ENCODE measurements around the gene ARHGAP5.
"Not testable (repeated sequence)": the region's sequence is repeated elsewhere in the genome, so short reads cannot be mapped to it uniquely, and the experiment has no call there.

Gene ARHGAP5

DNA sequence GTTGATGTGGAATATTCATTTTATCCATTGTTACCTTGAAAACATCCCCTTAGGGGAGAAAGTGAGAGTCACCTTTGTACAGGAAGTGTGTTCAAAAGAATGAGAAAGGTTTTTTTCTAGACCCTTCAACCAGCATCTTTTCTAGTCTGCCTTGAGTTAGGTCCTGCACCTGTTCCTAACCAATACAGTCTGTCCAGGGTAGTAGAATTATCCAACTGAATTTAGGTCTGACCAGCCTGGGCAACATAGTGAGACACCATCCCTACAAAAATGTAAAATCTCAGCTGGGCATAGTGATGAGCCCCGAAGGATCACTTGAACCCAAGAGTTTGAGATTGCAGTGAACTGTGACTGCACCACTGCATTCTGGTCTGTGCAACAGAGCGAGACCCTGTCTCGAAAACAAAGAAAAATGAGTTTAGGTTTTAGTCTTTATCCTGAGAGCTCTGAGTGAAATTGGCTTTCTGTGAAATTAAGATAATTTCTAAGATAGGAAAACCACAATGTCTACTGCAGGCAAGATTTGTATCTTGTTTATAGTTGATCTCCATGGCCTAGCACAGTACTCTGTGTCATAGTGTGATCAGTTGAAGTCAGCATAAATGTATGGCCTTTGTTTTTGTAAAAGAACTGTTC, 25.2 kb downstream of the ARHGAP5 start:
- H3K27ac ChIP-seq: no peak overlapping the region
- no peak overlapping the region for H3K4me3 ChIP-seq

DNA sequence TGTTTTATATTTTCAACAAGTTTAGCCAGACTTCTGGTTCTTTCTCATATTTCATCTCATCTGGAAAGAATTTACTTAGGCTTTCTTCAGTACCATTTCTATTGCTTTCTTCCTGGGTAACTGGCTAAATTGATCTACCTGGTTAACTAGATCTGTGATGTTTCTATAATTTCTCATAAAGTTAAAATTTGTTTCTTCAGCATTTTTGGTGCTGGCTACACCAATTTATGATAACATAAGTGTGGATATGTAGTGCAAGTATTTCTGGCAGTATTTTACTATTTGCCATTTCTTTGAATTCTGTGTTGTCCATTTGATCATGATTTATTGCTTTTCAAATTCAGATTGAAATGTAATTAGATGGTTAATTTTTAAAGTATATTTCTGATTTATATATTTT, 25.9 kb downstream of the ARHGAP5 start:
- H3K27ac ChIP-seq: no peak overlapping the region

GRCh38 chr14:32104308-32104707, 27.2 kb downstream of the ARHGAP5 start:
- no peak overlapping the region for H3K27ac ChIP-seq
- no peak overlapping the region for H3K4me3 ChIP-seq

More for the DNA sequence above, 25.9 kb downstream of the ARHGAP5 start:
- H3K4me3 ChIP-seq: no peak overlapping the region

GRCh38 chr14:32104803-32105202, 27.7 kb downstream of the ARHGAP5 start:
- H3K4me3 ChIP-seq: no peak overlapping the region
- H3K27ac ChIP-seq: no peak overlapping the region

DNA sequence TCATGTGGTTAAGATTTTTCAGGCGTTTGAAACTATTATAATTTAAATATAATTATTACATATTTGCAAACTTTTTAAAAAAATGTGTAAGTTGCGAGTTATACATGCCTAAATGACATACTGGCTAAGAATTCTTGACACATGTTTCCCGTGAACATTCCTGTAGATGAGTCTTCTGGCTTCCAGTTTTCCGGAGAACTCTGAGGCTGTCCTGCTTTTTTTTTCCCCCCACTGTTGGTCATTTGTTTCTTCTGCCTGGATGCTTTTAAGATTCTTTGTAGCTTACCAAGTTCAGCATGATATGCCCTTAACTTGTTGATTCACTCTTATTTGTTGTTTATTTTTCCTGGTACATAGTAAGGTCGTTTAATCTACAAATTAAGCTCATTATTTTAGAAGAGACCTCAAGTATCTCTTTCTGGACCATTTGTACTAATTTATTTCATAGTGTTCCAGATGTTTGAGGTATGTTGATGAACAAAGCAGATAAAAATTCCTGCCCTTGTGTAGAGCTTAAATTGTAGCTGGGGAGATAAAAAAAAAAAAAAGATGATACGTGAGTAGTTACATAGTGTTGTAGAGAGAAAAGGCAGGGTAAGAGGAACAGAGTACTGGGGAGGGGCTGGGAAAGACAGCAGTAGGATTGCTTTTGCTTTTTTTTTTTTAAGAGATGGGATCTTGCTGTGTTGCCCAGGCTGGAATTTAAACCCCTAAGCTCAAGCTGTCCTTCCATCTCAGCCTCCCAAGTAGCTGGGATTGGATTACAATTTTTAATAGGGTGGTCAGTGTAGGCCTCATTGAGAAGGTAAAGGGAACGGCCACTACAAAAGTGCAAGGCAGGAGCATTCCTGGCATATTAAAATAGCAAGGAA, 32.8 kb downstream of the ARHGAP5 start:
- Histone ChIP-seq H3K27ac (peak overlapping the region in 2 of 21 experiments; percentile 16 to 24), H3K4me3 (no peak overlapping the region)

DNA sequence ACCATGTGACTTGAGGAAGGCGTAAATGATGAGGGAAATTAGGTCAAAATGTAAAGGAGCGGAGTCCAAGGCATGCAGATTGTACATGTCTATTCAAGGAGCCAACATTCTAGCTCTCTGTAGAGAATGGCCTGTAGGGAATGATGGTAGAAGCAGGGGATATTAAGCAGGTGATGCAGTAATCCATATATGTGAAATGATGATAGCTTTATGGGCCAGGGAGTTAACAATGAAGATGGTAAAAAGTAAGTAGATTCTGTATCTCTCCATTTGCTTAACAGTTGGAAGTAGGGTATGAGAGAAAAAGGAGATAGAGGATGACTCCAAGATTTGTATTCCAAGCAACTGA, 33.4 kb downstream of the ARHGAP5 start:
- H3K27ac ChIP-seq: peak overlapping the region in 2 of 21 experiments; percentile 16 to 24
- H3K4me3 ChIP-seq: no peak overlapping the region

DNA sequence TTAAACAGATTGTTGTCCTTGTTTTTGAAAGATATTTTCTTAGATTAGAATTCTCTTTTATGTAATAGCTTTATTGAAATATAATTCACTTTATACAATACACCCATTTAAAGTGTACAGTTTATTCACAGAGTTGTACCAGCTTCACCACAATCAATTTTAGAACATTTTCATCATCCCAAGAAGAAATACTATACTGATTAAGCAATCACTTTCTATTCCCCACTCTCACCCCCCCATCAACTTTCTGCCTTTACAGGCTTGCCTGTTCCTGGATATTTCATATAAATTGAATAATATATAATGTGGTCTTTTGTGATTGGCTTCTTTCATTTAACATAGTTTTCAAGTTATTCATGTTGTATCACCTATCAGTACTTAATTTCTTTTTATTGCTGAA, 44.4 kb downstream of the ARHGAP5 start:
- H3K4me3 ChIP-seq: no peak overlapping the region

GRCh38 chr14:32121948-32122347, 44.8 kb downstream of the ARHGAP5 start:
- Histone ChIP-seq H3K4me3 (no peak overlapping the region), H3K27ac (no peak overlapping the region)

More for the DNA sequence above, 44.4 kb downstream of the ARHGAP5 start:
- no peak overlapping the region for H3K27ac ChIP-seq

DNA sequence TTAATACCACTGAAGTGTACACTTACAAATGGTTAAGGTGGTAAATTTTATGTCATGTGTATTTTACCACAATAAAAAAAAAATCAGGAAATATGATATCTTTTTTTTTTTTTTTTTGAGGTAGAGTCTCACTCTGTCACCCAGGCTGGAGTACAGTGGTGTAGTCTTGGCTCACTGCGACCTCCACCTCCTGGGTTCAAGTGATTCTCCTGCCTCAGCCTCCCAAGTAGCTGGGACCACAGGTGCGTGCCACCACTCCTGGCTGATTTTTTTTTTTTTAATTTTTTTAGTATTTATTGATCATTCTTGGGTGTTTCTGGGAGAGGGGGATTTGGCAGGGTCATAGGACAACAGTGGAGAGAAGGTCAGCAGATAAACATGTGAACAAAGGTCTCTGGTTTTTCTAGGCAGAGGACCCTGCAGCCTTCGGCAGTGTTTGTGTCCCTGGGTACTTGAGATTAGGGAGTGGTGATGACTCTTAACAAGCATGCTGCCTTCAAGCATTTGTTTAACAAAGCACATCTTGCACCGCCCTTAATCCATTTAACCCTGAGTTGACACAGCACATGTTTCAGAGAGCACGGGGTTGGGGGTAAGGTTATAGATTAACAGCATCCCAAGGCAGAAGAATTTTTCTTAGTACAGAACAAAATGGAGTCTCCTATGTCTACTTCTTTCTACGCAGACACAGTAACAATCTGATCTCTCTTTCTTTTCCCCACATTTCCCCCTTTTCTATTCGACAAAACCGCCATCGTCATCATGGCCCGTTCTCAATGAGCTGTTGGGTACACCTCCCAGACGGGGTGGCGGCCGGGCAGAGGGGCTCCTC, 50.0 kb downstream of the ARHGAP5 start:
- H3K4me3 ChIP-seq, H3K27ac ChIP-seq: not testable (repeated sequence)

- not testable (repeated sequence) for H3K4me3 ChIP-seq
- peak overlapping the region in 1 of 21 experiments; percentile 16 for H3K27ac ChIP-seq
Observed at GRCh38 chr14:32127731-32128654, 50.9 kb downstream of the ARHGAP5 start.

- peak overlapping the region in 2 of 21 experiments; percentile 16 to 34 for H3K27ac ChIP-seq
Observed at GRCh38 chr14:32128703-32129102, 51.6 kb downstream of the ARHGAP5 start.

GRCh38 chr14:32129124-32129523, 52.0 kb downstream of the ARHGAP5 start:
- Histone ChIP-seq H3K4me3 (no peak overlapping the region), H3K27ac (peak overlapping the region in 2 of 21 experiments; percentile 34 to 41)

More at GRCh38 chr14:32128703-32129102, 51.6 kb downstream of the ARHGAP5 start:
- H3K4me3 ChIP-seq: no peak overlapping the region

DNA sequence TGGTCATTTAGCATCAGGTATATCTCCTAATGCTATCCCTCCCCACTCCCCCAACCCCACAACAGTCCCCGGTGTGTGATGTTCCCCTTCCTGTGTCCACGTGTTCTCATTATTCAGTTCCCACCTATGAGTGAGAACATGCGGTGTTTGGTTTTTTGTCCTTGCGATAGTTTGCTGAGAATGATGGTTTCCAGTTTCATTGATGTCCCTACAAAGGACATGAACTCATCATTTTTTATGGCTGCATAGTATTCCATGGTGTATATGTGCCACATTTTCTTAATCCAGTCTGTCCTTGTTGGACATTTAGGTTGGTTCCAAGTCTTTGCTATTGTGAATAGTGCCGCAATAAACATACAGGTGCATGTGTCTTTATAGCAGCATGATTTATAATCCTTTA, 54.6 kb downstream of the ARHGAP5 start:
- H3K4me3 ChIP-seq, H3K27ac ChIP-seq: not testable (repeated sequence)

- no peak overlapping the region for H3K4me3 ChIP-seq
Observed at GRCh38 chr14:32134448-32135097, 57.5 kb downstream of the ARHGAP5 start.

GRCh38 chr14:32136027-32136825, 59.1 kb downstream of the ARHGAP5 start:
- H3K27ac ChIP-seq: no peak overlapping the region
- H3K4me3 ChIP-seq: no peak overlapping the region

More at GRCh38 chr14:32134448-32135097, 57.5 kb downstream of the ARHGAP5 start:
- H3K27ac ChIP-seq: no peak overlapping the region

DNA sequence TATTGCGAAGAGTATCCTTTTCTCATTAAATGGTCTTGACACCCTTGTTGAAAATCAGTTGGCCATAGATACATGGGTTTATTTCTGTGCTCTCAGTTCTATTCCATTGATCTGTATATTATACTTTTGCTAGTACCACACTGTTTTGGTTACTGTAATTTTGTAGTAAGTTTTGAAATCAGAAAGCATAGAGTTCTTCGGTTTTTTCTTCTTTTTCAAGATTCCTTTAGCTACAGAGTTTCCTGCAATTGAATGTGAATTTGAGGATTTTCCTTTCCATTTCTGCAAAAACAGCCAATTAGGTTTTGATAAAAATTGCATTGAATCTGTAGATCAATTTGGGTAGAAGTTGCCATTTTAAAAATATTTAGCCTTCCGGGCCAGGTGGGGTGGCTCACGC, 60.2 kb downstream of the ARHGAP5 start:
- H3K4me3 ChIP-seq: no peak overlapping the region
- H3K27ac ChIP-seq: no peak overlapping the region

GRCh38 chr14:32137892-32138291, 60.8 kb downstream of the ARHGAP5 start:
- Histone ChIP-seq H3K4me3 (no peak overlapping the region), H3K27ac (no peak overlapping the region)

- H3K27ac ChIP-seq: no peak overlapping the region
- no peak overlapping the region for H3K4me3 ChIP-seq
Observed at GRCh38 chr14:32142341-32142740, 65.2 kb downstream of the ARHGAP5 start.
